ENCODE data around the gene SHANK2. TPM values are rescaled to one million over a fixed set of nuclear protein-coding genes. Genes with fewer than 3 reads are reported as not detected.

Gene SHANK2
- total RNA-seq, 1 experiment from 2014 or later = 23.8 TPM

DNA sequence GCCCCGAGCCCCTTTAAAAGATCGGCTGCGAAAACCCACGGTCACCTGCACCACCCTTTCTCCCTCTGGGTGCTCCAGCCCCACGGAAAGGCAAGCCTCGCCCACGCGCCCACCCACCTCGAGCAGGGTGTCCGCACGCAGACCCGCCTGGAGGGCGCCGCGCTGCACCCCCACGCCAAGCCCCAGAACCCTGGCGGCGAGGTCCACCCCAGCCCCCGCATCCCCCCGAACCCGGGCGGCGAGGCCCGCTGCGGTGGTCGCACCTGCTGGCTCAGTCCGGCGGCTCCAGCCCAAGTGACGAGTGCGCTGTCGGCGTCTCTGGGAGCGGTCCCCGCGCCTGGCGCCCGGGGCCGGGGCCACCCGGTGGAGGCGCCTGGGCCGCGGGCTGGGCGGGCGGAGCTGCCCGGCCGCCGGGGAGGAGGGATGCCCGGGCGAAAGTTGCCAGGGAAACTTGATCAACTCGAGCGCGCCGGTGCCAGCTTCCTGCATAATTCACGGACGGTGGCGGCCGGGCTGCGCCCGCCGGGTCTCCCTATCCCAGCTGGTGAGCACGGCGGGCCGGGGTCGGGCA lies 1.1 kb downstream of the SHANK2 start:
- no peaks in the 10 kb centered on the region; a peak in 1 of 7 replicates for H3K36me3 Mint-ChIP-seq (ENCODE audit: insufficient read depth in 1 of 3, low read depth in 3 of 3)
- H2AK5ac ChIP-seq (ENCODE audit: insufficient read length, low read length) = no peak overlapping the region
- no peaks in the 10 kb centered on the region for H3K9me3 ChIP-seq (ENCODE audit: control insufficient read depth, low read depth, low read length)
- H3K56ac ChIP-seq (ENCODE audit: insufficient read length, low read depth, low read length) = no peak overlapping the region
- H3K4me2 ChIP-seq (ENCODE audit: insufficient read depth, insufficient read length, low read length) = peak overlapping the region; percentile 64
- peaks cover 15% of the 10 kb centered on the region for H3K23me2 ChIP-seq (ENCODE audit: insufficient read length, low read depth, low read length, poor library complexity, severe bottlenecking)
- H3K79me2 ChIP-seq (ENCODE audit: insufficient read depth, low read length) = peaks cover 12% of the 10 kb centered on the region; the same call in 1 of the 2 replicates
- H3K23ac ChIP-seq (ENCODE audit: insufficient read length, low read depth, low read length) = no peak overlapping the region
- no peak overlapping the region for H2BK120ac ChIP-seq (ENCODE audit: low read depth, low read length, poor library complexity, severe bottlenecking)
- H3K4me1 Mint-ChIP-seq = peaks cover 74 to 76% of the 10 kb centered on the region in 2 experiments
- WGBS (ENCODE audit: extremely low coverage, insufficient read length, low lambda C conversion rate) = no CpG with 5 or more reads among the region's 64 CpGs
- no peak overlapping the region for H4K8ac ChIP-seq (replicated peaks; ENCODE audit: insufficient read length, low read depth, low read length)
- H4K5ac ChIP-seq (ENCODE audit: insufficient read length, low read depth, low read length) = no peak overlapping the region
- peak overlapping the region in 1 of 3 experiments; percentile 31; a peak in 1 of 7 replicates for H3K27ac Mint-ChIP-seq
- H3K4me3 Mint-ChIP-seq = peak overlapping the region; percentile 75 to 87
- H3K27me3 ChIP-seq (ENCODE audit: insufficient read depth, low read length) = no peaks in the 10 kb centered on the region
- peaks cover 14% of the 10 kb centered on the region for H3K4me1 ChIP-seq (ENCODE audit: insufficient read depth, low read length)
- H2AFZ ChIP-seq (ENCODE audit: low read length) = no peak overlapping the region
- H2BK12ac ChIP-seq (ENCODE audit: insufficient read length, low read depth, low read length) = no peak overlapping the region
- H2BK5ac ChIP-seq (ENCODE audit: insufficient read length, low read length) = no peak overlapping the region
- H3K18ac ChIP-seq (ENCODE audit: insufficient read length, low read depth, low read length) = no peak overlapping the region
- H4K20me1 ChIP-seq (ENCODE audit: control insufficient read depth, insufficient read depth, insufficient read length) = no peaks in the 10 kb centered on the region
- H3K9ac ChIP-seq (ENCODE audit: extremely low read depth, insufficient read length, low read length) = no peak overlapping the region
- peak overlapping the region; percentile 74 for H3K14ac ChIP-seq (ENCODE audit: insufficient read depth, low read length)
- TF ChIP-seq, protein P1, sequence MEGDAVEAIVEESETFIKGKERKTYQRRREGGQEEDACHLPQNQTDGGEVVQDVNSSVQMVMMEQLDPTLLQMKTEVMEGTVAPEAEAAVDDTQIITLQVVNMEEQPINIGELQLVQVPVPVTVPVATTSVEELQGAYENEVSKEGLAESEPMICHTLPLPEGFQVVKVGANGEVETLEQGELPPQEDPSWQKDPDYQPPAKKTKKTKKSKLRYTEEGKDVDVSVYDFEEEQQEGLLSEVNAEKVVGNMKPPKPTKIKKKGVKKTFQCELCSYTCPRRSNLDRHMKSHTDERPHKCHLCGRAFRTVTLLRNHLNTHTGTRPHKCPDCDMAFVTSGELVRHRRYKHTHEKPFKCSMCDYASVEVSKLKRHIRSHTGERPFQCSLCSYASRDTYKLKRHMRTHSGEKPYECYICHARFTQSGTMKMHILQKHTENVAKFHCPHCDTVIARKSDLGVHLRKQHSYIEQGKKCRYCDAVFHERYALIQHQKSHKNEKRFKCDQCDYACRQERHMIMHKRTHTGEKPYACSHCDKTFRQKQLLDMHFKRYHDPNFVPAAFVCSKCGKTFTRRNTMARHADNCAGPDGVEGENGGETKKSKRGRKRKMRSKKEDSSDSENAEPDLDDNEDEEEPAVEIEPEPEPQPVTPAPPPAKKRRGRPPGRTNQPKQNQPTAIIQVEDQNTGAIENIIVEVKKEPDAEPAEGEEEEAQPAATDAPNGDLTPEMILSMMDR (conservative IDR thresholded peaks at IDR 0.05) = no peak
- H4K91ac ChIP-seq (ENCODE audit: insufficient read length, low read depth, low read length) = no peak overlapping the region
- peaks cover 3% of the 10 kb centered on the region for H3K79me1 ChIP-seq (ENCODE audit: insufficient read depth, low read depth, low read length, poor library complexity, severe bottlenecking)
- H2BK20ac ChIP-seq (ENCODE audit: low read depth, low read length, poor library complexity, severe bottlenecking) = no peak overlapping the region
- no peak overlapping the region for H3K4ac ChIP-seq (ENCODE audit: low read depth, low read length)
- H3K27me3 Mint-ChIP-seq (ENCODE audit: low read depth) = peaks cover 22% of the 10 kb centered on the region
- no peak overlapping the region for H3T11ph ChIP-seq (ENCODE audit: low read length)
- DNase-seq = peak; percentile 35
- H3K9me3 Mint-ChIP-seq = no peaks in the 10 kb centered on the region
- H2BK15ac ChIP-seq (ENCODE audit: low read depth, low read length) = no peak overlapping the region
- no peak overlapping the region for H3K27ac ChIP-seq (ENCODE audit: insufficient read length, low read depth, low read length)

All from H9 (cell line).